ENCODE results near the gene FNDC3B.

The FNDC3B gene

GRCh38 chr3:172303941-172304558 lies 264.7 kb downstream of the FNDC3B start:
- no peaks in the 10 kb centered on the region for H3K4me1 ChIP-seq (ENCODE audit: control insufficient read depth, insufficient read depth, low read length)
- no peak for TF ChIP-seq ZNF416 (tag by site-specific recombination; IDR thresholded peaks at IDR 0.05)
- TF ChIP-seq KLF8 (tag by site-specific recombination; IDR thresholded peaks at IDR 0.05): no peak
- no peak for TF ChIP-seq ZNF677 (tag by site-specific recombination; IDR thresholded peaks at IDR 0.05)
- TF ChIP-seq ZNF366 (tag by site-specific recombination; conservative IDR thresholded peaks at IDR 0.05): no peak
- TF ChIP-seq ZNF112 (tag by site-specific recombination; IDR thresholded peaks at IDR 0.05): no peak
- TF ChIP-seq ZEB2 (tag by site-specific recombination; IDR thresholded peaks at IDR 0.05): no peak
- TF ChIP-seq SP2 (tag by site-specific recombination; IDR thresholded peaks at IDR 0.05): no peak
- no peak for TF ChIP-seq SCRT1 (tag by site-specific recombination; IDR thresholded peaks at IDR 0.05; ENCODE audit: borderline replicate concordance)
- CTCF ChIA-PET: interaction anchor here (0.5 kb wide), 1 partner anchor 242 kb away, joined by 3 read pairs; no protein-coding TSS in a partner anchor
- H3K9me3 ChIP-seq (ENCODE audit: control insufficient read depth, insufficient read depth, low read depth, low read length): no peaks in the 10 kb centered on the region
- POLR2A ChIA-PET: no interaction called here
- H3K27ac ChIP-seq (ENCODE audit: extremely low read depth, low read depth, low read length): no peak overlapping the region
- H3K4me3 ChIP-seq (ENCODE audit: low read depth, low read length): no peak overlapping the region
- H3K36me3 ChIP-seq (ENCODE audit: control insufficient read depth in 2 of 2, insufficient read depth in 1 of 2, low read length in 2 of 2): peaks cover 0 to 35% of the 10 kb centered on the region in 2 experiments; a peak in 1 of 3 replicates

- Histone ChIP-seq H3K27ac (ENCODE audit: extremely low read depth, low read depth, low read length) (no peak overlapping the region), H3K9me3 (ENCODE audit: control insufficient read depth, insufficient read depth, low read depth, low read length) (no peaks in the 10 kb centered on the region), H3K4me3 (ENCODE audit: low read depth, low read length) (no peak overlapping the region), H3K36me3 (ENCODE audit: control insufficient read depth in 2 of 2, insufficient read depth in 1 of 2, low read length in 2 of 2) (peaks cover 0 to 44% of the 10 kb centered on the region in 2 experiments; a peak in 1 of 3 replicates), H3K4me1 (ENCODE audit: control insufficient read depth, insufficient read depth, low read length) (no peaks in the 10 kb centered on the region)
- TF ChIP-seq ZSCAN30 (tag by site-specific recombination; IDR thresholded peaks at IDR 0.05) (no peak), ZNF747 (tag by site-specific recombination; IDR thresholded peaks at IDR 0.05) (no peak), ZSCAN16 (tag by site-specific recombination; IDR thresholded peaks at IDR 0.05) (no peak), BCL11B (tag by site-specific recombination; IDR thresholded peaks at IDR 0.05; ENCODE audit: low read depth) (no peak), ZNF449 (tag by site-specific recombination; IDR thresholded peaks at IDR 0.05) (no peak), ZNF544 (tag by site-specific recombination; IDR thresholded peaks at IDR 0.05) (no peak), ZNF610 (tag by site-specific recombination; IDR thresholded peaks at IDR 0.05; ENCODE audit: borderline replicate concordance) (no peak), ZNF837 (tag by site-specific recombination; IDR thresholded peaks at IDR 0.05) (no peak), ZNF433 (tag by site-specific recombination; IDR thresholded peaks at IDR 0.05; ENCODE audit: low read depth) (no peak)
- TF ChIP-seq, protein P1, sequence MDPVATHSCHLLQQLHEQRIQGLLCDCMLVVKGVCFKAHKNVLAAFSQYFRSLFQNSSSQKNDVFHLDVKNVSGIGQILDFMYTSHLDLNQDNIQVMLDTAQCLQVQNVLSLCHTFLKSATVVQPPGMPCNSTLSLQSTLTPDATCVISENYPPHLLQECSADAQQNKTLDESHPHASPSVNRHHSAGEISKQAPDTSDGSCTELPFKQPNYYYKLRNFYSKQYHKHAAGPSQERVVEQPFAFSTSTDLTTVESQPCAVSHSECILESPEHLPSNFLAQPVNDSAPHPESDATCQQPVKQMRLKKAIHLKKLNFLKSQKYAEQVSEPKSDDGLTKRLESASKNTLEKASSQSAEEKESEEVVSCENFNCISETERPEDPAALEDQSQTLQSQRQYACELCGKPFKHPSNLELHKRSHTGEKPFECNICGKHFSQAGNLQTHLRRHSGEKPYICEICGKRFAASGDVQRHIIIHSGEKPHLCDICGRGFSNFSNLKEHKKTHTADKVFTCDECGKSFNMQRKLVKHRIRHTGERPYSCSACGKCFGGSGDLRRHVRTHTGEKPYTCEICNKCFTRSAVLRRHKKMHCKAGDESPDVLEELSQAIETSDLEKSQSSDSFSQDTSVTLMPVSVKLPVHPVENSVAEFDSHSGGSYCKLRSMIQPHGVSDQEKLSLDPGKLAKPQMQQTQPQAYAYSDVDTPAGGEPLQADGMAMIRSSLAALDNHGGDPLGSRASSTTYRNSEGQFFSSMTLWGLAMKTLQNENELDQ (tag by site-specific recombination; IDR thresholded peaks at IDR 0.05; ENCODE audit: low read depth): no peak
- TF ChIP-seq, protein P2, sequence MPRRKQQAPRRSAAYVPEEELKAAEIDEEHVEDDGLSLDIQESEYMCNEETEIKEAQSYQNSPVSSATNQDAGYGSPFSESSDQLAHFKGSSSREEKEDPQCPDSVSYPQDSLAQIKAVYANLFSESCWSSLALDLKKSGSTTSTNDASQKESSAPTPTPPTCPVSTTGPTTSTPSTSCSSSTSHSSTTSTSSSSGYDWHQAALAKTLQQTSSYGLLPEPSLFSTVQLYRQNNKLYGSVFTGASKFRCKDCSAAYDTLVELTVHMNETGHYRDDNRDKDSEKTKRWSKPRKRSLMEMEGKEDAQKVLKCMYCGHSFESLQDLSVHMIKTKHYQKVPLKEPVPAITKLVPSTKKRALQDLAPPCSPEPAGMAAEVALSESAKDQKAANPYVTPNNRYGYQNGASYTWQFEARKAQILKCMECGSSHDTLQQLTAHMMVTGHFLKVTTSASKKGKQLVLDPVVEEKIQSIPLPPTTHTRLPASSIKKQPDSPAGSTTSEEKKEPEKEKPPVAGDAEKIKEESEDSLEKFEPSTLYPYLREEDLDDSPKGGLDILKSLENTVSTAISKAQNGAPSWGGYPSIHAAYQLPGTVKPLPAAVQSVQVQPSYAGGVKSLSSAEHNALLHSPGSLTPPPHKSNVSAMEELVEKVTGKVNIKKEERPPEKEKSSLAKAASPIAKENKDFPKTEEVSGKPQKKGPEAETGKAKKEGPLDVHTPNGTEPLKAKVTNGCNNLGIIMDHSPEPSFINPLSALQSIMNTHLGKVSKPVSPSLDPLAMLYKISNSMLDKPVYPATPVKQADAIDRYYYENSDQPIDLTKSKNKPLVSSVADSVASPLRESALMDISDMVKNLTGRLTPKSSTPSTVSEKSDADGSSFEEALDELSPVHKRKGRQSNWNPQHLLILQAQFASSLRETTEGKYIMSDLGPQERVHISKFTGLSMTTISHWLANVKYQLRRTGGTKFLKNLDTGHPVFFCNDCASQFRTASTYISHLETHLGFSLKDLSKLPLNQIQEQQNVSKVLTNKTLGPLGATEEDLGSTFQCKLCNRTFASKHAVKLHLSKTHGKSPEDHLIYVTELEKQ (tag by site-specific recombination; IDR thresholded peaks at IDR 0.05; ENCODE audit: borderline replicate concordance): no peak
- POLR2A ChIA-PET: no interaction called here
- CTCF ChIA-PET: no interaction called here
Measured at GRCh38 chr3:172305552-172305951, 266.2 kb downstream of the FNDC3B start.
